ENCODE results near the gene COL6A6. TPM values are rescaled to one million over a fixed set of nuclear protein-coding genes. Genes with fewer than 3 reads are reported as not detected.

The COL6A6 gene
- total and polyA plus RNA-seq, 8 donors, result 7.7 to 55.8 (median 47.4) TPM

- Histone ChIP-seq H3K4me3 (no peak overlapping the region), H3K4me1 (no peaks in the 10 kb centered on the region), H3K27me3 (no peaks in the 10 kb centered on the region), H3K36me3 (no peaks in the 10 kb centered on the region), H3K27ac (no peak overlapping the region), H3K9me3 (no peaks in the 10 kb centered on the region)
- intact Hi-C loops (cut with DNase I), result no loop called here
- TF ChIP-seq CTCF (IDR thresholded peaks at IDR 0.05), result peak in 1 of 2 donors; percentile 34
- peak; percentile 79 for ATAC-seq
- peak in 3 of 4 donors; percentile 33 to 81 (median 51) for DNase-seq
Measured at GRCh38 chr3:130480736-130481135, 36.2 kb upstream of the COL6A6 start.

DNA sequence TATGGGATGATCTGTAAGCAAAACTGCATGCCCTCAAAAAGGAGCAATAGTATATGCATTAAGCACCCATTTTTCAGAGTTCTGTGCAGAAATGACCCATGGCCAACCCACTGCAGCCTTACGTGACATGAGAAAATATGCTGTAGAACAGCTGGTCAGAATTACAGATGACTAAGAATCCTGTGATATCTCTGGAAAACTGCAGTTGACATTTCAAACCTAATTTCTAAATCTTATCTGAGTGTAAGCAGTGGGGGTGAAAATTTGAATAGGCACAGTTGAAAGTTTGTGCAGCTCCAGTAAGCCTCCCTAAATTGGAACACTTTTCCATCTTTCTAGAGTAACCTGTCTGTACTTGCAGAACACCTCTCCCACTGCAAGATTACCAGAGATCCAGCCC, 28.7 kb upstream of the COL6A6 start:
- no peaks in the 10 kb centered on the region for H3K27me3 ChIP-seq
- no peak for TF ChIP-seq CTCF (IDR thresholded peaks at IDR 0.05)
- no peak overlapping the region for H3K4me3 ChIP-seq
- H3K27ac ChIP-seq, result no peak overlapping the region
- intact Hi-C loops (cut with DNase I), result no loop called here
- no peaks in the 10 kb centered on the region for H3K4me1 ChIP-seq
- no peak for ATAC-seq
- no peaks in the 10 kb centered on the region for H3K9me3 ChIP-seq
- no peaks in the 10 kb centered on the region for H3K36me3 ChIP-seq
- DNase-seq, result no peak

DNA sequence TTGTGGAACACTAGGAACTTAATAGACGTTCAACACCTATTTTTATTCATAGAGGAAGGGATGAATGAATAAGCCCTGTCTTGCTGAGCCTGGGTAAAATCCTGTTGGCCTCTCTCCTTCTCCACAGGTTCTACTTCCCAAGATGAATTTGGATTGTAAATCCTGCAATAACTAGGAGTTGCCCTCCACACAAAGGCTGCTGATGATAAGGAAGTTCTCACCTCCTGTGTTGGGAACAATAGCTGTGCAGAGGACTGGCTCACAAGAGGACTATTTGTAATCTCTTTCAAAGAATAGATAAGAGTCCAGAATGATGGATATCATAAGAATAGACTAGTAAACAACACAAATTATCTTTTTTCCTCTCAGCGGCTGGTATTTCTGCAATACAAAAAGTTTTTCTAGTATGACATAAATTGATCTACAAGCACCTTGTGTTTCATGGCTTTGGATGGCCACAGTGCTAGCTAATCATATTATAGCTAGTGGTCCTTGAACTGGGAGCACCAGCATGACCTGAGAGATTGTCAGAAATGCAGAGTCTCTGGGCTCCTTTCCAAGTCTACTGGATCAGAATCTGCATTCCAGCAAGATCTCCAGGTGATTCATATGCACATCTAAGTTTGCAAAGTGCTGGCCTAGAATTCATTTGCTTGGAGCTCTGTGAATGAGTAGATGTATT, 28.1 kb upstream of the COL6A6 start:
- DNase-seq (no peak), ATAC-seq (no peak)
- no peak for TF ChIP-seq CTCF (IDR thresholded peaks at IDR 0.05)
- no peaks in the 10 kb centered on the region for H3K27me3 ChIP-seq
- intact Hi-C loops (cut with DNase I), result no loop called here
- H3K27ac ChIP-seq, result no peak overlapping the region
- H3K4me3 ChIP-seq, result no peak overlapping the region
- no peaks in the 10 kb centered on the region for H3K9me3 ChIP-seq
- no peaks in the 10 kb centered on the region for H3K36me3 ChIP-seq
- H3K4me1 ChIP-seq, result no peaks in the 10 kb centered on the region

DNA sequence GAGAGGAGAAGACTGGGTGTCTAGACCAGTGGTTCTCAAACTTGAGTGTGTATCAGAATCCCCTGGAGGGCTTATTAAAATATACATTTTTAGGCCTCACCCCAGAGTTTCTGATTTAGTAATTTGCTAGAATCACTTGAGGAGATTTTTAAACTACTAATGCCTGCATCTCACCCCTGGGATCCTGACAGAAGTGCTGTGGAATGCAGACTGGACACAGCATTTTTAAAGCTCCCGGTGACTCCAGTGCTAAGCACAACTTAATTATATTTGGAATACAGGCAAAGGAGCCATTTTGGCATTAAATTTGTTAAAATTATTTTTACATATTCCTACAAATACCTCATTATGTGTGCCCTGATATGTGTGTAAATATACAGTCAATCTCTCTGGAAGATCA, 26.7 kb upstream of the COL6A6 start:
- TF ChIP-seq CTCF (IDR thresholded peaks at IDR 0.05), result no peak
- H3K9me3 ChIP-seq, result no peaks in the 10 kb centered on the region
- H3K4me1 ChIP-seq, result no peaks in the 10 kb centered on the region
- DNase-seq (no peak), ATAC-seq (no peak)
- no peak overlapping the region for H3K27ac ChIP-seq
- no peaks in the 10 kb centered on the region for H3K36me3 ChIP-seq
- H3K27me3 ChIP-seq, result no peaks in the 10 kb centered on the region
- intact Hi-C loops (cut with DNase I), result no loop called here
- no peak overlapping the region for H3K4me3 ChIP-seq

DNA sequence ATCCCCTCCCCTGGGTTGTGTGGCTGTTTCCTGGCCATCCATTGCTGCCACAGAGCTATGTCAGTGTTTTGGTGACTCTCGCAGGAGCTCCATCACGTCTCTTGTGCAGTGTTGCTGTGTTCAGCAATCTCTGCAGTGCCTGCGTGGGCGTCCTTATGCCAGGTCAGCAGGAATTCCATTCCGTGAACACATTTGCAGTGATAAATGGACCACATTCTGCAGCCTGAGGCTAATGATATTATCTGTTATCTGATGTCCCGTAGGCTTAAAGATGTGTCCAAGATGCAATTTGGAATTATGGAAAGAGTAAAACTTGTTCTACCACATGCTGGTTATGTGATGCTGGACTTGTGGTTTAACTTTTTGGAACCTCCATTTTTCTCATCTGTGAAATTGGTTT, 25.5 kb upstream of the COL6A6 start:
- no peak for ATAC-seq
- H3K27me3 ChIP-seq, result no peaks in the 10 kb centered on the region
- no peak overlapping the region for H3K27ac ChIP-seq
- intact Hi-C loops (cut with DNase I), result no loop called here
- no peaks in the 10 kb centered on the region for H3K4me1 ChIP-seq
- H3K9me3 ChIP-seq, result no peaks in the 10 kb centered on the region
- no peaks in the 10 kb centered on the region for H3K36me3 ChIP-seq
- no peak for DNase-seq
- no peak overlapping the region for H3K4me3 ChIP-seq
- TF ChIP-seq CTCF (IDR thresholded peaks at IDR 0.05), result no peak
